Cardiac septum (tissue), 1 donor: Measurements from ENCODE around the gene NPAS2. TPM values are rescaled to one million over a fixed set of nuclear protein-coding genes. Genes with fewer than 3 reads are reported as not detected.

Experiments
- DNase-seq: peaks from one replicate; pipeline ENCODE4 v3.0.0-alpha.2; 2020; ENCODE audit warnings: low spot score
- intact Hi-C: fragments of 100-400 bp; cut with DNase I; formaldehyde crosslinking; loops from one replicate; pipeline ENCODE4 v1.14.0; 2022
- total RNA-seq: library from RNA; stranded (reverse); fragmentation: NEBNext Ultra II Directional; extraction: Animal tissue kit (Norgen Biotek cat#: 25700); gene quantifications from one replicate; pipeline ENCODE4 v1.2.1, GENCODE V29; 2021
- donor health status: DM: no; HTN: no; CAD: no.

NPAS2 gene
- total RNA-seq, 1 donor from 2014 or later = 54.0 TPM

DNA sequence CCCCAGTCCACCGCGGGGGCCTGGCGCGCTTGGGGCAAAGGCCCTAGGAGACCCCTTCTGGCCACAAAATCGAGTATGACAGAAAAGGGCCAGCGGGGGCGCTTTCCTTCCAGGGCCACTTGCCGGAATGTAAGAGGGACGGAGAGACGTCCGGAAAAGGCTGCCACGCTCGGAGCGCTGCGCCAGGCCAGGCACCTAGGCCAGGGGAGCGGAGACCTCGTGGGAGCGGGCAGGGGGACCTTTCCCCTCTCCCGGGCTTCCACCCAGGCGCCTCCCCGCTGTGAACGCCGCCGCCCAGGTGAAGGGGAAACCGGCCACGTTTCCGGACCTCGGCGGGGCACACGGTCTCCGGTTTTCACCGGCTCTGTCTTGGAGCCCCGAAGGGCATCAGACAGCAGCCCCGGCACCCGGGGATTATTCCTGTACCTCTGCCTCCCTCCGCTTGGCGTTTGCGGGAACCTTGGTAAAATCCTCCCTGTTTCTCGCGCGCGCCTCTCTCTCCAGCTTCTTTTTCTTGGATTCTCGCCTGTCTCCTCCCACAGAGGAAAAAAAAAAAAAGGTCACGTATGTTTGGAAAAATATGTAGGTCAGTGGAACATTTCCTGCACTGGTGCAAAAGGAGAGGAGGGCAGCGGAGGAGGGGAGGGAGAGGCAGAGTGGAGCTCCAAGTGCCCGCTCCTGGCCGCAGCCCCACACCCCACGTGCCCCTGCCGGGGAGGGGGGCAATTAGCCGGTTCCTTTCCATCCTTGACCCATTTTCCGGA is 1.2 kb upstream of the NPAS2 start:
- peak; percentile 84 for DNase-seq
- intact Hi-C loops = loop anchor here (2.0 to 10.0 kb wide), 6 partner anchors 38 to 336 kb away; partner anchors contain the start of gene TBC1D8

DNA sequence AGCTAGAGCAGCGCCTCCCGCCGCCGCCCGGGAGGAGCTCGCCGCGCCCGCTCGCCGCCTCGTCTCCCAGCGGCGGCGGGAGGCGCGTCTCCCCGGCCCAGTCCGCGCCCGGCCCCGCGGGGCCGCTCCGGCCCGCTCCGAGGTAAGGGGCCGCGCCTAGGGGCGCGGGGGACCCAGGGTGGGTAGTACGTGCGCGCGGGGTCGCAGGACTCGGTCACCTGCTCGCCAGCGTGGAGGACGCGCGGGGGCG is 259 bp downstream of the NPAS2 start:
- intact Hi-C loops = loop anchor here (5.0 to 10.0 kb wide), 2 partner anchors 117 to 165 kb away; no protein-coding TSS in a partner anchor
- no peak for DNase-seq

DNA sequence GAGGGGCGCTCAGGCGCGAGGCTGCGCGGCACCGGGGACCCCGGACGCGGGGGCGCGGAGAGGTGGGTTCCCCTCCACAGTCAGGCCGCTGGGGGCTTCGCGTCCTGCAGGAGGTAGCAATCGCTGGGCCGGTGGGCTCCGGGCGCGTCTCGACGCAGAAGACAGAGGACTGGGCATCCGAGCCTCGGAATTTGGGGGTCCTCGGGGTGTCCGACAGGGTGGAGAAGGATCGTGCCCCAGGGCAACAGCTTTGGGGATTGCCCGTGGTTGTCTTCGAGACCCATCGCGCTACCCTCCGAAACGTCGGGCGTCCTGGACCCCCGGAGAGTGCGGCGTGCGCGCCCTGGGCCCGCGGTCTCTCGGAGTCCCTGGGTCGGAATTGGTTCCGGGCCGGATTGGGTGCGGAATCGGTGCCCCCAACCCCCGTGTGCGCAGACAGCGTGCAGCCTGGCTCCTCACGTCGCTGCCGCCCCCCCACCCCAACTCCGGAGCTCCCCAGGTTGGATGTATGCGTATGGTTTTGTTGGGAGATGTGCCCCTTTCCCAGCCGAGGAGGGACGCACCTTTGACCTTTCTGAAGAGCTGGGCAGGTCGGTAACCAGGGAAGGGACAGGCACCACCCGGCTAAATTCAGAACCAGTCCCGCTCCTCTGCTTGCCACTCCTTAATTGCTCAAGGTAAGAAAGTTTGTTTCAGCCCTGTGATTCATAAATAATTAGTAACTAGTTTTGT is 750 bp downstream of the NPAS2 start:
- DNase-seq = no peak
- intact Hi-C loops = loop anchor here (5.0 to 10.0 kb wide), 2 partner anchors 117 to 164 kb away; no protein-coding TSS in a partner anchor

DNA sequence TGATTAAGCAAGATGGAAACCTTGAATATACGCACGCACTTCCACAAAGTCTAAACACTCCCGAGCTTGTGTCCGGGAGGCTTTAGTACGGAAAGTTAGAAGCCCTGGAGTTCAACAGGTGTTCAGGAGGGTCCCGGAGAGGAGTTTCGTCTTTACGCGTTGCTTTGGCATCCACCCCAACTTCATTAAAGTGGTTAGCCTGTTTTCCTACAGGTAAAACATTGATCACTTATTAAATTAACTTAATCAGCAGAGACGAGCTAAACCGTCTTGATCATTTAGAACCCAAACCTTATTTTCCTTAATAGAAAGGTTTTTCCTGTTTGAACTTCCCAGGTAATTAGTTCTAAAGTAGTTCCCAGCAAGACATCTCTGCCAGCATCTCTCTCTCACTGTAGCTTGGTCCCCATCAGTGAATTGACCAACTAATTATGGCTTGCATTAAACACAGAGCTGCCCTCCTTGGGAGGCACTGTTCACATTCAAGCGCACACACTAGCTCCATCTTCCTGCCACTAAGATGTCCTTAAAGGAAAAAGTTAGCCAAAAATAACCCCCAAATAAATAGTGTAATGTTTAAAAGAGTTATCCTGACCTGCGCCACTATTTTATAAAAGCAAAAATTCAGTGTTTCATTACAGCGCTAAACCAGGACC is 1.4 kb downstream of the NPAS2 start:
- DNase-seq = no peak
- intact Hi-C loops = loop anchor here (5.0 to 10.0 kb wide), 2 partner anchors 116 to 163 kb away; no protein-coding TSS in a partner anchor

DNA sequence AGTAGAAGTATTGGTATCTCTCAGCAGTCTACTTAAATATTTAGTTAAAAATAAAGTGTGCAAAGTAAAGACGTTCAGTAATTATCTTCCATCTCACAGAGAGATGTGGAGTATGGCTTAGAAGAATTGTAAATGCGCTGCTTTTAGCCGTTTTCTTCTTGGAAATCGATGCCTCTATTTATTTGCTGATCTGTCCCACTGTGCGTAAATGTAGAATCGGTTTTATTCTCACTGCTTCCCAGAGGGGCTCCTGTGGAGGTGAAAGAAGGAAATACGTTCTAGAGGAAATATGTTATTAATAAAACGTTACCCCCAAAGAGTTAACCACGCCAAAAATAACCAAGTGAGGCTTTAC is 1.9 kb downstream of the NPAS2 start:
- DNase-seq = no peak
- intact Hi-C loops = loop anchor here (5.0 to 10.0 kb wide), 2 partner anchors 115 to 163 kb away; no protein-coding TSS in a partner anchor

DNA sequence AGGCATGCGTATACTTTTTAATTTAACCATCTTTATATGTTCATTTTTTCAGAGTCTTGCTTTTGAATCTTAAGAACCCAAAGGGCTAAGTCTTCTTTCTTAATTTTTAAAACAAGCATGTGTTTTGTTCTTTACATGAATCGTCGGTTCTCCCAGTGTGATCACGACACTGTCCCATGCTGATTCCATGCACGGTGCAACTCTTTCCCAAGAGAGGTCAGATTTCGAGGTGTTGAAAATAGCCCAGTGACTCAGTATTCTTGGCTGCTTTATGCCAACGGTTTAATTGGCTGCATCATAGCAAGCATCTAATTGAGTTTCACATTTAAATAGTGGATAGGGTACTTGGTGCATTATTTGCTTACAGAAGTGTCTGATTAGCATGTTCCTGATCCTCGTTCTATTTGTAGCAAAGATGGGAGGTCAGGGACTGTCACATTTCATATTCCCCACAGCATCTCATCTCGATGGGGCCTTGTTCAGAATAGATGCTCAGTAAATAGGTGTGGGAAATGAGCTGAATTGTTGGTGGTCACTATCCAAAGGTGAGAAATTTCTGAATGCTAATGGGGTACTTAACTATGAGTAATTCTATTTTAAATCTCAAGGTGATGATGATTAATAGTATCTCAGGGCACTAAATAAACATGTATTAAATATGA is 2.8 kb downstream of the NPAS2 start:
- intact Hi-C loops = loop anchor here (5.0 to 10.0 kb wide), 2 partner anchors 115 to 162 kb away; no protein-coding TSS in a partner anchor
- DNase-seq = no peak

DNA sequence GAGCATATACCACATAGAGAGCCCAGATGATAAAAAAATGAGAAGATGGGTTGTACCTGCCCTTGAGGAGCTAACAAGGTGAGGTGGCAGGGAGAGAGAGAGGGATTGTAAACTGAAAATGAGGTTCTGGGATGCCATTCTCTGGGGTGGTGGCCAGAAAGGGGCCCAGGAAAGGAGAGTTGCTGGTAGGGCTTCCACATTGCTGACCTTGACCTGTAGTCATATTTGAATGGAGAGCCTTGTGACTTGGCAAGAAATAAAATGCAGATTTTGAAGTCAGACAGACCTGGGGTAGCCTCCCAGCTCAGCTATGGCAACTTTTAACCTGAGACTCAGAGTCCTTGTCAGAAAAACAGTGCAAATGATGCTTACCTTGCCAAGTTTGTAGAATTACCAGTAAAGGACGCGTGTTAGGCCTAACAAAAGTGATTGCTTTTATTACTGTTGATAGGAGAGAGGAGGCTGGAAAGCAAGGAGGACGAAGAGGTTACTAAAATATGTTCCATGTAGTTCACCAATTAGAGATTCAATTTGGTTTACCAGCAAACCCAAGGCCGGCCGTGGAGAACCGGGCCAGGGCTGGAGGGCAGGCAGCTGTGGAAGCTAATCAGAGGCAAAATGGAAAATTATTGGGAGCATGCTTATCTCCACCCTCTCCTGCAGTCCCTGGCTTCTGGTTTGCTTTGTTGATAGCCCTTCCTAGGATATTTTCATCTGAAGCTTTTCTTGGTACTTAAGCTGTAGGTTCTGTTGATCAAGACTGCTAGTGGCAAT is 3.9 kb downstream of the NPAS2 start:
- intact Hi-C loops = loop anchor here (5.0 to 10.0 kb wide), 2 partner anchors 113 to 161 kb away; no protein-coding TSS in a partner anchor
- no peak for DNase-seq

DNA sequence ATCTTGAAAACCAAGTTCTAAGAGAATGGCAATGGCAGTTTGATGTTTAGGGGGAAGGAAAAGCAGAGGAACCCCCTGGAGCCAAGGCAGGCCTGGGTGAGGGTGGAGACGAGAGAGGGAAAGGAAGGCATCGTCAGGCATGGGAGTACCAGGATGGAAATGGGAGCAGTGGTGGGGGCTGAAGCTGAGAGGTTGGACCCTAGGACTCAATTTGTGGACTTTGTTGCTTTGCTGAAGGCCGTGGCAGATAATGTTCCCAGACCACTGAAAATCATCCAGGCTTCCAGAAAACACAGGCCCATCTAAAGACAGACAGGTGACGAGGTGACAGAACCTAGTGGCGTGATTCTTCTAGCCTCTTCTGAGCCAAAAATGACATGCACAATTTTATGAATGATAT is 4.9 kb downstream of the NPAS2 start:
- no peak for DNase-seq
- intact Hi-C loops = loop anchor here (5.0 to 10.0 kb wide), 2 partner anchors 112 to 160 kb away; no protein-coding TSS in a partner anchor

DNA sequence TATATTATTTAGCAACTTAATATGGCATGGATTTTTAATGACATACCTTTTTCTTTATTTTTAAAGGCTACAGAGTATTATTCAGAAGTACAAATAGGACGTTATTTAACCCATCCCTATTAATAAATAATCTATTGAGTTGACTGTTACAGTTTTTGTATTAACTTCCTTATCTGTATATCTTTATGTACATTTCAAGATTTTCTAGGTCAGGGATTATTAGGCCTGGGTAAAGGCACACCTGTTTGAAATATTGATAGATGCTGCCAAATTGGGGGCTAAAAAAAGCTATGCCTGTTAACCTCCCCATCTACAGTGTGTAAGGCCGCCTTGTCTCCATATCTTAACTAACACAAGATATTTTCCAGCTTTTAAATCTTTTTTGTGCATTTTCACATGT is 6.6 kb downstream of the NPAS2 start:
- intact Hi-C loops = loop anchor here (10.0 kb wide), 1 partner anchor 158 kb away; no protein-coding TSS in a partner anchor

DNA sequence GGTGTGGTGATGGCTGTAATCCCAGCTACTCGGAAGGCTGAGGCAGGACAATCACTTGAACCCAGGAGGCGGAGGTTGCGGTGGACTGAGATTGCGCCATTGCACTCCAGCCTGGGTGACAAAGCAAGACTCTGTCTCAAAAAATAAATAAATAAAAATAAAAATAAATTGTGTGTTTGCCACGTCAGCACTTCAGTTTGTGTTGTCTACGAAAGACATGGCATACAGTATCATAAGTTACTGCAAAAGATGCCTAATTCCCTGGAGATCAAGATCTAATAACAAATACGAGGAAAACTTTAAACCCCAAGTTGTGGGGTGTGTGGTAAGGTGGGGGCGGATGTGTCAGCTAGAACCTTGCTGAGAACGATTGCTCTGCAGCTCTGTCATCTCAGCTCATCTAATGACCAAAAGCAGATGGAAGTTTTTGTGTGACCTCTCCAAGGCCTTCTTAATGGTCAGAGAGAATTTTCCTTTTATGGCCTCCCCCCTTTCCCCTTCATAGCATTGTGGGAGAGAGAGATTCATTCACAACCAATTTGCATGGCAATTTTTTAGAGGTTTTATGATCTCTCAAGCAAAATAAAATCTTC is 11.3 kb downstream of the NPAS2 start:
- intact Hi-C loops = no loop called here
- DNase-seq = no peak

More for the DNA sequence above, 6.6 kb downstream of the NPAS2 start:
- DNase-seq = no peak

DNA sequence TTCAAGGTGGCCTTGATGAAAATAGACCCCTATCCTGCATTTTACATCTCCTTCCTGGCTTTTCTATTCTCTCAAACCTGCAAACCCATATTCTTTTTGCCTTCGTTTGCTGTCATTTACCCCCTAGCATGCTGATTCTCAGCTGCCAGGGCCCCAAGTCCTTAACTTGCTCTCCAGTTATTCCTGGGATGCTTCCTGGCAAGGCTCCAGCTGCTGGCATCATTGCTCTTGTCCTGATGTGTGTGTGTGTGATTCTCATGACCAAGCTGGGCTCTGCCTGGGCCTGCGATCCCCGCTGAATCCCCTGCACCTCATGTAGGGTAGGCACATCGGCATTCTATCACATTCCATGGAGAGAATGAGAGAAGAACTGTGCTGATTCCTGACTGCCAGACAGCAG is 11.9 kb downstream of the NPAS2 start:
- intact Hi-C loops = no loop called here
- no peak for DNase-seq

DNA sequence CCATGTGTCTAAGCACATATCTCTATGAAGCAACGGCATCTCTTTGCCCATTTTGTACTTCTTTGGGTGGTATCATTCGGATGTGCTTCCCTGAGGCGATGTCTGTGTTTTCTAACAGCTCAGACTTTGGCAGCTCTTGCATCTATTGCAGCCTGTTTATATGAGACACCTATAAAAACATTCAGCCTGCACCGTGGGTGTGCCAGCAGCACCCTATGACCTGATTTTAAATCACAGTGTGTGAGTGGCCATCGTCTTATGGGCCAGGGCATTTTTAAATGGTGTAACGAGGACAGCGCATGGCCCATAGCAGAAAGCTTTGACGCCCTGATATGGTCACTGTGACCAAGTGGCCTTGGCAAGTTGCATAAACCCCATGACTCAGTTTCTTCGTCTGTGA is 12.9 kb downstream of the NPAS2 start:
- intact Hi-C loops = no loop called here

DNA sequence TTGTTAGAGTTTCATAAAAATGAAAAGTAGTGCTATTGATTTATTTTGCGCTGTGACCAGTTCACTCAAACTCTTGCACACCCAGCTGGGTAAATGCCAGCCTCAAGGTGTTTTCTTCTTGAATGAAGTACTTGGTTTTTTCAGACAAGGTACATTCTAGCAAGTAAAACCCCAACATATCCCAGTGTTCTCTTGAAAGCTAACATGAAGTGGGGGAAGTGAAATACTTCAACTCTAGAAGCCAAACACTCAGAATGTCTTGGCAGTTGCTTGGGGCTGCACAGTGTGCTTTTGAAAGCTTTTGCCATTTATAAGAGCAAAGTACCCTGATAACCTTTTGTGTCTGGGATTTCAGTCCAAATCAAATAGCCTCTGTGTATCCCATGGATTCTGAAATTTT is 13.4 kb downstream of the NPAS2 start:
- no peak for DNase-seq
- intact Hi-C loops = no loop called here

More for the DNA sequence above, 12.9 kb downstream of the NPAS2 start:
- no peak for DNase-seq

DNA sequence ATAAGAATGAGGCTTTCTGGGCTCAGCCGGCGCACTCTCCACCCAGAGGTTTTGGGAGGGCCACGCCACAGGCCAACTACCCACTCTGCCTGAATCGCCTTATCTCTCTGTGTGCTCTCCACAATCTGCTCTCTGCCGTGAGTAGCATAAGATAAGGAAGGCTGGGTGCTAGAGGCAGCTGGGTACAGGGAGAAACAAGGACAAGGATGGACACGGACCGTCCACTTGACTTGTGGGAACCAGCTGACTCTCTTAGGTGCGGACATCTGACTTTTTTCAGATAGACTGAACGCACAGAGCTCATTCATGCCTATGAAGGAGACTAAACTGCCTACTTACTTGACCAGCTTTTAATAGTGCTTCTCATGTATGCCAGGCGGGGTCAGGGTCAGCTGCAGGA is 14.3 kb downstream of the NPAS2 start:
- intact Hi-C loops = no loop called here

DNA sequence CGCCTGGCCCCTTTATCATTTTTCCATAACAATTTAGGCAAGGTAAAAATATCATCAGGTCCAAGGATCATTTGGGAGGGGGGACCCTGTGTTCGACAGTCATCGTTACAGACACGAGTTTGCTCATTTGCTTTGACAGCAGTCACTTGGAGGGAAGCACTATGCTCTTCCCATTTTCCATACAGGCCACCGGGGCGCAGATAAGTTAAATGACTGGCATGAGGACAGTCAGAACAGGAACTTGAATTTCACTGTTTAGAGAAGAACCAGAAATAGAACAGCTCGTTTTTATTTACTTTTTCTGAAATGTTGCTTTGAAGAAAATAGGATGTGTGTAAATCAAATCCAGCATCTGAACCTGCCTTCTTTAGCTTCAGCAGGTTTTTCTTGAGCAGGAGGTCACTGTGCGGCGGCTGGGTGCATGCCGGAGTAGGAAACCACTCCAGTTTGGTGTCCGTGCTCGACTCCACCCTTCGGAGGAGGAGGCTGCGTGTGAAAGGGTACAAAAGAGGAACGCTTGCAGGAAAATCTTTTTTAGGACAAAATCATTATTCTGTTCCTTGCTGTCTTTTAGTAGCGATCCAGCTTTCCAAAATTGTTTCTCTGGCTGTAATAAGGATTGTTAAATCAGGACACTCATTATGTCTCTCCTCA is 15.2 kb downstream of the NPAS2 start:
- intact Hi-C loops = no loop called here
- DNase-seq = no peak

More for the DNA sequence above, 14.3 kb downstream of the NPAS2 start:
- DNase-seq = no peak

DNA sequence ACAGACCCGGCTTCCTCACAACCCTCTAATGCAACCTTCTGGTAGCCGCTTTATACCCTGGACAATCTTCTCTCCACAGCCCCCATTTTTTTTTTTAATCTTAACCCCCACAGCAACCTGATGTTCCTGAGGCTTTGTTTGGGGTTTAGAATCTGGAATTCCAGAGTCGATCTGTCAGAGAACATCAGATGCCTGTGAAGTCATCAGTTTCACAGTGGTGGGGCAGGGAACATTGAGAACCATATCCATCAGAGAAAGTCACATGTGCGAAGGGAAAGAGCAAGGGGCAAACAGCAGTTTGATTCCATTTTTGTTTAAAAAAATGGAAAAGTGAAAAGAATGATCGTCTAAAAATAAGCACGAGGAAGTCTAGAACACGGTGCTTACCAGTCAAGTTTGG is 20.6 kb downstream of the NPAS2 start:
- intact Hi-C loops = no loop called here
- no peak for DNase-seq

DNA sequence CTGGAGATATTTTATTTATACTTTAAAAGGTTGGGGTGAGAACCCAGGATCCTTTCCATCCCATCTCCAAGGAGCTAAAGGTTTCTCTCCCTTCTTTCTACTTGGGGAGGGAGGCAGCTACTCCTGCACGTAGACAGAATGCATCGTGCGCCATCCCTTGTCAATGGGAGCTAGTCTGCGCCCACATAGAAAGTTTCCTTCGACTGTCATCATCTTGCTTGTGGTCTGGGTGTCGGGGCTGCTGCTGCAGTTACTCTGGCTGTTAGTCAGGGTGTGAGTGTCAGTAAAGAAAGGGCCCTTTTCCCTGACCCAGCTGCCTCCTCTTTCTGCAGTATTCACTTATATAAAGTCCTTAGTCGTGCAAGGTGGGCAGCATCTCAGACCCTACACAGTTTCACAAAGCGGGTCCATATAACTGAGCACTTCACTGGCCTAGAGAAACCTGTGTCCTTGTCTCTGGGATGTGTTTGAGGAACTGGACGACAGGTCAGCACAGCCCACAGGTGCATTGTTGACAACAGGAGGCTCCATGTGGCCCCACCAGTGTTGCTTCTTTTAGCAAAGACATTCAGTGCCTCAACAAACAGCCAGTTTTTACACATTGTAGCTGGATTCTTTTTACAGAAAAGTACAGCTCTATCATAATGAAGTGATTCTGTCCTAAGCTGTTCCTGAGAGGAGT is 22.4 kb downstream of the NPAS2 start:
- intact Hi-C loops = no loop called here
- DNase-seq = no peak

DNA sequence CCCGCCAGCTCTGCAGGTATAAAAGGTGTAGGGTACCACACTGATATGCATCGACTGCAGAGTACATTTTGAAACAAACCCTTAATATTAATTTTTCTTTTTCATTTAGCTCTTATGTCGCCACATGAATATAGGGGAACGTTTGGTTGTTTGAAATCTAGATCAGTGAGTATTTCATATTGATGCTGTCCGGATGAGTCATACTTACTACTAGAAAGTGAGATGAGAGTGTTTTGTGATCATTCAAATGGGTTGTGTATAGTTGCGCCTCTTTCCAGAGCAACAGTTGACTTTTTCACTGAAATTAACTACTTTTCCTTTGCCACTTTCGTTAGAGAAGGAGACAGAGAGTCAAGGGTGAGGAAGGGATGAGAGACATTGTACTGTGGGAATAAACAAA is 24.6 kb downstream of the NPAS2 start:
- intact Hi-C loops = no loop called here

More for the DNA sequence above, 24.6 kb downstream of the NPAS2 start:
- no peak for DNase-seq
